Lung (tissue), 12 donors: ENCODE measurements around the gene GYS1. TPM values are rescaled to one million over a fixed set of nuclear protein-coding genes. Genes with fewer than 3 reads are reported as not detected.
"Not testable (repeated sequence)": the region's sequence is repeated elsewhere in the genome, so short reads cannot be mapped to it uniquely, and the experiment has no call there.

Experiments used
- ATAC-seq: fragments of 200-7000 bp; cut with Tn5 transposase; one replicate; pipeline ENCODE4 v1.9.1; 2020; ENCODE audit warnings: moderate number of reproducible peaks; ENCODE audit not compliant: insufficient read depth, low FRiP score
- DNase-seq, 3 donors: peaks; one replicate each; pipeline ENCODE4 v3.0.0-alpha.2; 2013 to 2017
- H3K27ac ChIP-seq, 2 donors: one replicate each; pipeline ENCODE4 v1.5.1; 2013; ENCODE audit warnings: mild to moderate bottlenecking in 2 of 2, moderate library complexity in 2 of 2, control low read depth in 1 of 2, inconsistent platforms in 1 of 2, low read depth in 1 of 2, low read length in 1 of 2
- H3K27me3 ChIP-seq, 3 donors: one replicate each; pipeline ENCODE4 v1.5.1; 2013; ENCODE audit warnings: low read length in 2 of 3; ENCODE audit not compliant: control insufficient read depth in 3 of 3, insufficient read depth in 3 of 3
- H3K36me3 ChIP-seq, 4 donors: one replicate each; pipeline ENCODE4 v1.5.1; 2013; ENCODE audit warnings: low read length in 4 of 4, mild to moderate bottlenecking in 1 of 4, moderate library complexity in 1 of 4; ENCODE audit not compliant: control insufficient read depth in 4 of 4, insufficient read depth in 4 of 4
- H3K4me1 ChIP-seq, 5 donors: one replicate each; pipeline ENCODE4 v1.5.1; 2013; ENCODE audit warnings: low read length in 5 of 5, mild to moderate bottlenecking in 2 of 5, moderate library complexity in 1 of 5; ENCODE audit not compliant: control insufficient read depth in 5 of 5, insufficient read depth in 5 of 5
- H3K4me3 ChIP-seq: one replicate; pipeline ENCODE4 v1.5.1; 2013; ENCODE audit warnings: mild to moderate bottlenecking, control low read depth, moderate library complexity
- H3K9ac ChIP-seq, 2 donors: one replicate each; pipeline ENCODE4 v1.5.1; 2013; ENCODE audit warnings: low read length in 2 of 2, control low read depth in 1 of 2; ENCODE audit not compliant: insufficient read depth in 1 of 2
- H3K9me3 ChIP-seq, 4 donors: one replicate each; pipeline ENCODE4 v1.5.1; 2013; ENCODE audit warnings: low read length in 3 of 4, mild to moderate bottlenecking in 1 of 4, moderate library complexity in 1 of 4; ENCODE audit not compliant: control insufficient read depth in 4 of 4, insufficient read depth in 3 of 4
- WGBS, 2 donors: extraction: QIAGEN DNeasy Blood & Tissue Kit; methylation state at CpG; one replicate each; pipeline ENCODE4 v1.1.7; 2013; 5-methylcytosine and 5-hydroxymethylcytosine counted together
- polyA plus RNA-seq, 2 donors: library from polyadenylated mRNA; stranded (reverse); fragments of 200-250 nt; gene quantifications; one replicate each; pipeline ENCODE4 v1.2.1, GENCODE V29; 2013
- total RNA-seq, 2 donors: library from RNA; depleted of rRNA in 1 of 2; stranded (reverse); fragments of >200 nt in 1 of 2; gene quantifications; one replicate each; pipeline ENCODE4 v1.2.1, GENCODE V29; 2014 to 2021
- TF ChIP-seq, protein P1 (sequence below): IDR thresholded peaks from 2 replicates; pipeline ENCODE4 v1.5.1; 2012; ENCODE audit warnings: mild to moderate bottlenecking; ENCODE audit errors: control extremely low read depth, extremely low read depth
- donor health status: control.
- donor health status: control.
- donor health status: Bipolar disorder and iron deficiency.
- donor health status: healthy.
- donor health status: DM: yes; HTN: yes; CAD: no.

The GYS1 gene
- total and polyA plus RNA-seq, 4 donors = 22.7 to 49.7 (median 31.9) TPM

DNA sequence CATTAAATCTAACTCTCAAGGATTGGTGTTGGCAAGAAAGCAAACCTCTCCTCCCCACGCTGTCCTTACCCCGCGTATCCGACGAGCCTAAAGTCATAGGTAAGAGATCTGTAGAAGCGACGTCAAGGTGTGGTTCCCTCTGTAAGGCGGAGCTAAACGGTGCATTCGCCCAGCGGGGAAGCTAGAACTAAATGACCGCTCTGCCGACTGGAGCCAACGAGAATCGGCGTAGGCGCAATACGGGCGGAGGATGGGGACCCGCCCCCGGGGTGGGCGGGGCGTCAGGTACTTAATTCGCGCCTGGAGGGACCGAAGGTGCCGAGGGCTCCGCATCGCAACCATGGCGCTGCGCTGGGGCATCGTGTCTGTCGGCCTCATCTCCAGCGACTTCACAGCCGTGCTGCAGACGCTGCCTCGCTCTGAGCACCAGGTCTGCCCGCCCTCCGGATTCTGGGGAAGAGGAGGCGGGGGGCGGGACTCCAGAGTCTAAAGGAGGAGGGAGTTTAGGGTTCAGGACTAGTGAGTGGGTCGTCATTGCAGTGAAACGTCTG lies 59.7 kb downstream of the GYS1 start, which contains the start of gene DHDH:
Gene DHDH, plus strand, starts transcription at position 318 of the 551 bp plus-strand sequence. Its CDS starts 23 bp downstream, at position 341.
- ATAC-seq = peak; percentile 85
- 1% methylated on average over 41 to 43 of the region's 43 CpGs for WGBS, 2 donors
- TF ChIP-seq, protein P1, sequence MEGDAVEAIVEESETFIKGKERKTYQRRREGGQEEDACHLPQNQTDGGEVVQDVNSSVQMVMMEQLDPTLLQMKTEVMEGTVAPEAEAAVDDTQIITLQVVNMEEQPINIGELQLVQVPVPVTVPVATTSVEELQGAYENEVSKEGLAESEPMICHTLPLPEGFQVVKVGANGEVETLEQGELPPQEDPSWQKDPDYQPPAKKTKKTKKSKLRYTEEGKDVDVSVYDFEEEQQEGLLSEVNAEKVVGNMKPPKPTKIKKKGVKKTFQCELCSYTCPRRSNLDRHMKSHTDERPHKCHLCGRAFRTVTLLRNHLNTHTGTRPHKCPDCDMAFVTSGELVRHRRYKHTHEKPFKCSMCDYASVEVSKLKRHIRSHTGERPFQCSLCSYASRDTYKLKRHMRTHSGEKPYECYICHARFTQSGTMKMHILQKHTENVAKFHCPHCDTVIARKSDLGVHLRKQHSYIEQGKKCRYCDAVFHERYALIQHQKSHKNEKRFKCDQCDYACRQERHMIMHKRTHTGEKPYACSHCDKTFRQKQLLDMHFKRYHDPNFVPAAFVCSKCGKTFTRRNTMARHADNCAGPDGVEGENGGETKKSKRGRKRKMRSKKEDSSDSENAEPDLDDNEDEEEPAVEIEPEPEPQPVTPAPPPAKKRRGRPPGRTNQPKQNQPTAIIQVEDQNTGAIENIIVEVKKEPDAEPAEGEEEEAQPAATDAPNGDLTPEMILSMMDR = no peak
- Histone ChIP-seq H3K4me1 (peaks cover 0 to 10% (median 0%) of the 10 kb centered on the region in 5 donors), H3K36me3 (no peaks in the 10 kb centered on the region), H3K9ac (peak within 1 kb of the TSS in 1 of 2 donors; percentile 71), H3K4me3 (peak within 1 kb of the TSS; percentile 17), H3K27me3 (peaks cover 0 to 4% (median 3%) of the 10 kb centered on the region in 3 donors), H3K9me3 (no peaks in the 10 kb centered on the region), H3K27ac (peak within 1 kb of the TSS in 1 of 2 donors; percentile 64)
- DNase-seq = peak; percentile 74 to 83 (median 82)

DNA sequence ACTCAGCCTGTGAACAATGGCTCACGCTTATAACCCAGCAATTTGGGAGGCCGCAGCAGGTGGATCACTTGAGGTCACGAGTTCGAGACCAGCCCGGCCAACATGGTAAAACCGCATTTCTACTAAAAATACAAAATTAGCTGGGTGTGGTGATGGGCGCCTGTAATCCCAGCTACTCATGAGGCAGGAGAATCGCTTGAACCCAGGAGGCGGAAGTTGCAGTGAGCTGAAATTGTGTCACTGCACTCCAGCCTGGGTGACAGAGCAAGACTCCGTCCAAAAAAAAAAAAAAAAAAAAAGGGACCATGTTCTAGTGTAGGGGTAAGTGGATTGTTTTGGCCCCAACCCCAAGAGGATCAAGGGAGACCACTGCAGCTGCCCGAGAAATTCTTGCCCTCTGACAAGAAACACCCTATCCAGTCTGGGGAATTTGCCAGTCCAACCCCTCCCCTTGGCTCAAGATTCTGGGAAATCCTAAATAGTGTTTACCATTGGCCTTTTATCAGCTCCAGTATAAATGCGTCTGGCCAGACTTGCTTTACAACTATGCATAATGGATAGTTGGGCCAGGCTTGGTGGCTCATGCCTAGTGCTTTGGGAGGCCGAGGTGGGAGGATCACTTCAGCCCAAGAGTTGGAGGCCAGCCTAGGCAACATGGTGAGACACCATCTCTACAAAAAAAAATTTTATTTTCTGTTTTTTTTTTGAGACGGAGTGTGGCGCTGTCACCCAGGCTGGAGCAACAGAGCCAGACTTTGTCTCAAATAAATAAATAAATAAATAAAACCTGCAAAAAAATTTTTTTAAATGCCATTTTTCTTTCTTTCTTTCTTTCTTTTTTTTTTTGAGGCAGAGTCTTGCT lies 64.7 kb downstream of the GYS1 start:
- 65 to 81% methylated on average over 14 to 15 of the region's 15 CpGs for WGBS, 2 donors
- TF ChIP-seq, protein P1 = no peak

DNA sequence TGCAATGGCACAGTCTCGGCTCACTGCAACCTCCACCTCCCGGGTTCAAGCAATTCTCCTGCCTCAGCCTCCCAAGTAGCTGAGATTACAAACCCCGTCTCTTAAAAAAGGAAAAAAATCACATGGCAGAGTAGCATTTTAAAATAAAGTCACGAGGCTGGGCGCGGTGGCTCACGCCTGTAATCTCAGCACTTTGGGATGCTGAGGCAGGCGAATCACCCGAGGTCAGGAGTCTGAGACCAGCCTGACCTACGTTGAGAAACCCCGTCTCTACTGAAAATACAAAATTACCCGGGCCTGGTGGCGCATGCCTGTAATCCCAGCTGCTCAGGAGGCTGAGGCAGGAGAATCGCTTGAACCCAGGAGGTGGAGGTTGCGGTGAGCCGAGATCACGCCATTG lies 65.4 kb downstream of the GYS1 start:
- 80 to 87% methylated on average over 17 of the region's 17 CpGs for WGBS, 2 donors
- peak overlapping the region in 1 of 2 donors; percentile 56 for H3K27ac ChIP-seq
- H3K27me3 ChIP-seq, ATAC-seq, H3K4me3 ChIP-seq, H3K4me1 ChIP-seq, DNase-seq, H3K9me3 ChIP-seq, H3K36me3 ChIP-seq, H3K9ac ChIP-seq: not testable (repeated sequence)

More for the DNA sequence above, 64.7 kb downstream of the GYS1 start:
- no peak overlapping the region for H3K9ac ChIP-seq
- no peak overlapping the region for H3K4me3 ChIP-seq
- H3K9me3 ChIP-seq = no peaks in the 10 kb centered on the region
- no peaks in the 10 kb centered on the region for H3K36me3 ChIP-seq
- ATAC-seq (peak; percentile 37), DNase-seq (peak; percentile 63 to 83 (median 82))
- H3K27me3 ChIP-seq = peaks cover 0 to 4% (median 3%) of the 10 kb centered on the region in 3 donors
- H3K27ac ChIP-seq = peak overlapping the region in 1 of 2 donors; percentile 60
- peaks cover 0 to 3% (median 0%) of the 10 kb centered on the region in 5 donors for H3K4me1 ChIP-seq

DNA sequence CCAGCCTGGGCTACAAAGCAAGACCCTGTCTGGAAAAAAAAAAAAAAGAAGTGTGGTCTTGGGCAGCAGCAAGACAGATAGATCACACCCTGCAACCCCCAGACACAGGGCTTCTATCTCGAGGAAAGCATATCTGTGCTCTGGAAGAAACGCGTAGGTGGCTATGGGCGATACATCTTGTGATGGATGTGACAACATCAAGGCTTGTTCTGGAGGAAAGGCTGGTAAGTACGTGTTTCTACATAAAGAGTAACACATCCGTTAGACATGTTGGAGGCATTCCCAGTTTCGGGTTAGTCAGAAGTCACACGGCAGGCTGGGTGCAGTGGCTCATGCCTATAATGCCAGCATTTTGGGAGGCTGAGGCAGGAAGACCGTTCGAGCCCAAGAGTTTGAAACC lies 66.2 kb downstream of the GYS1 start:
- ATAC-seq = peak; percentile 55
- peaks cover 0 to 14% (median 6%) of the 10 kb centered on the region in 4 donors for H3K36me3 ChIP-seq
- H3K4me3 ChIP-seq = no peak overlapping the region
- H3K27ac ChIP-seq = peak overlapping the region; percentile 56 to 59
- TF ChIP-seq, protein P1 = no peak
- no peaks in the 10 kb centered on the region for H3K9me3 ChIP-seq
- 7 to 35% methylated on average over 10 of the region's 10 CpGs for WGBS, 2 donors
- no peaks in the 10 kb centered on the region for H3K27me3 ChIP-seq
- H3K4me1 ChIP-seq = peaks cover 0 to 3% (median 0%) of the 10 kb centered on the region in 5 donors
- peak; percentile 44 to 89 (median 76) for DNase-seq
- H3K9ac ChIP-seq = no peak overlapping the region

DNA sequence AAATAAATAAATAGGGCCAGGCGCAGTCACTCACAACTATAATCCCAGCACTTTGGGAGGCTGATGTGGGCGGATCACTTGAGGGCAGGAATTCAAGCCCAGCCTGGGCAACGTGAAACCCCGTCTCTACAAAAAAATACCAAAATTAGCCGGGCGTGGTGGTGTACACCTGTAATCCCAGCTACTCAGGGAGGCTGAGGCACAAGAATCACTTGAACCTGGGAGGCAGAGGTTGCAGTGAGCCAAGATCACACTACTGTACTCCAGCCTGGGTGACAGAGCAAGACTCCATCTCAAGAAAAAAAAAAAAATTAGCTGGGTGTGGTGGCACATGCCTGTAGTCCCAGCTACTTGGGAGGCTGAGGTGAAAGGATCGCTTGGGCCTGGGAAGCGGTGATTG lies 67.2 kb downstream of the GYS1 start:
- H3K27me3 ChIP-seq, H3K4me1 ChIP-seq, DNase-seq, ATAC-seq, H3K9ac ChIP-seq, H3K4me3 ChIP-seq, H3K9me3 ChIP-seq: not testable (repeated sequence)
- peak overlapping the region in 1 of 2 donors; percentile 68 for H3K27ac ChIP-seq
- 80 to 89% methylated on average over 8 of the region's 8 CpGs for WGBS, 2 donors
- peaks cover 2 to 24% (median 10%) of the 10 kb centered on the region in 4 donors for H3K36me3 ChIP-seq
